ENCODE measurements around the gene ZFP2.

DNA sequence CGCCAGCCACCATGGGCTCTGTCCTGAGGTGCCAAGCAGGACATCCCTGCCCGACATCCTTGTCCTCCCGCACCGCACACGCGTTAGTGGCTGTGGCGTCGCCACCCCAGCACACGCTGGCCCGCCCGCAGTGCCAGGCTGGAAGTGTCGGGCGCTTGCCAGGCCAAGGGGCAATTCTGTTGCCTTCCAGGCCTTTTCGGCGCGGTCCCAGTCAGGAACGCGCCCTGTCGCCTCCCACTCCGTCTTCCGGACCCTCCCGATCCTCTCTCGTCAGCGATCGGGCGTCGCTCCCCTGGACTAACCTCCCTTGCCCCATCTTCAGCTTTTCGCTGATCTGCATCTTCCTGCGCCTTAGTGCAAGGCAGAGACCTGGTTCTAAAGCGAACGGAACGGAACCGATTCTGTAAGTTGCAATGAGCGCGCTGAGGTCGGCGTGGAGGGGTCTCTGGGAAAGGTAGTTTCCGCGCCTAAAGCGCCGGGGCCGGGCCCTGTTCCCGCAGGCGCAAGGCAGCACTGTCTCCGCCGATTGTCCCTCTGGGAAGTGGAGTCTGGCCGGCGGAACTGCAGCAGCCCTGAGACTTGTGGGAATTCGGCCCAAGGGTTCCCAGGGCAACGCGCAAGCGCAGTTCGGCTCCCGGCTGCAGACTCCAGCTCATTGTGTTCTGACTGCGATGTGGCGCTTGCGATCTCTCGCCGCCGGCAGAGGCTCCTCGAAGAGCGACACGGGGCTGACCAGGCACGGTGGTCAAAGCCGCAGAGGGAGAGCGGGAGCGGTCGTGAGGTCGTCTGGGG lies 45.1 kb downstream of the ZFP2 start, which contains the start of gene ZNF454:
- TF ChIP-seq, protein P1, sequence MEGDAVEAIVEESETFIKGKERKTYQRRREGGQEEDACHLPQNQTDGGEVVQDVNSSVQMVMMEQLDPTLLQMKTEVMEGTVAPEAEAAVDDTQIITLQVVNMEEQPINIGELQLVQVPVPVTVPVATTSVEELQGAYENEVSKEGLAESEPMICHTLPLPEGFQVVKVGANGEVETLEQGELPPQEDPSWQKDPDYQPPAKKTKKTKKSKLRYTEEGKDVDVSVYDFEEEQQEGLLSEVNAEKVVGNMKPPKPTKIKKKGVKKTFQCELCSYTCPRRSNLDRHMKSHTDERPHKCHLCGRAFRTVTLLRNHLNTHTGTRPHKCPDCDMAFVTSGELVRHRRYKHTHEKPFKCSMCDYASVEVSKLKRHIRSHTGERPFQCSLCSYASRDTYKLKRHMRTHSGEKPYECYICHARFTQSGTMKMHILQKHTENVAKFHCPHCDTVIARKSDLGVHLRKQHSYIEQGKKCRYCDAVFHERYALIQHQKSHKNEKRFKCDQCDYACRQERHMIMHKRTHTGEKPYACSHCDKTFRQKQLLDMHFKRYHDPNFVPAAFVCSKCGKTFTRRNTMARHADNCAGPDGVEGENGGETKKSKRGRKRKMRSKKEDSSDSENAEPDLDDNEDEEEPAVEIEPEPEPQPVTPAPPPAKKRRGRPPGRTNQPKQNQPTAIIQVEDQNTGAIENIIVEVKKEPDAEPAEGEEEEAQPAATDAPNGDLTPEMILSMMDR (IDR thresholded peaks at IDR 0.05) = peak in 1 of 12 donors; percentile 10
- peak in 1 of 2 donors; percentile 54 for TF ChIP-seq POLR2A (IDR thresholded peaks at IDR 0.05)
